Stomach (tissue), 4 donors: ENCODE data around the gene FRY.
"Not testable (repeated sequence)": the region's sequence is repeated elsewhere in the genome, so short reads cannot be mapped to it uniquely, and the experiment has no call there.

Experiments used
- CTCF ChIP-seq, 7 experiments: fragments of 450-650 bp in 4 of 7; fragments of 200-600 bp in 3 of 7; sonication (generic) in 3 of 7; IDR thresholded peaks; one replicate each; pipeline ENCODE4 v1.5.1; 2016 to 2019; ENCODE audit warnings: antibody characterized with exemption in 7 of 7, control low read depth in 2 of 7, mild to moderate bottlenecking in 1 of 7
- POLR2A ChIP-seq, 4 donors: fragments of 450-650 bp; IDR thresholded peaks; one replicate each; pipeline ENCODE4 v1.6.1; 2016; ENCODE audit warnings: antibody characterized with exemption in 4 of 4, control low read depth in 2 of 4, mild to moderate bottlenecking in 1 of 4, moderate library complexity in 1 of 4

- TF ChIP-seq CTCF, POLR2A (IDR thresholded peaks at IDR 0.05): not testable (repeated sequence)
Observed at GRCh38 chr13:32057325-32057724, 25.8 kb downstream of the FRY start.
